ENCODE results near the gene CFAP58. TPM values are rescaled to one million over a fixed set of nuclear protein-coding genes. Genes with fewer than 3 reads are reported as not detected.

The CFAP58 gene
- total RNA-seq, 1 experiment from 2014 or later = not detected

- Mint-ChIP-seq H3K27me3 (ENCODE audit: unreplicated experiment) (peaks cover 15% of the 10 kb centered on the region), H3K27ac (ENCODE audit: unreplicated experiment) (no peak overlapping the region), H3K4me1 (ENCODE audit: low read depth, unreplicated experiment) (peaks cover 11% of the 10 kb centered on the region), H3K4me3 (ENCODE audit: low read depth, unreplicated experiment) (no peak overlapping the region), H3K9me3 (ENCODE audit: low read depth, unreplicated experiment) (no peaks in the 10 kb centered on the region), H3K36me3 (ENCODE audit: insufficient read depth, unreplicated experiment) (no peaks in the 10 kb centered on the region)
- no peak for TF ChIP-seq CTCF (IDR thresholded peaks at IDR 0.05; ENCODE audit: unreplicated experiment)
- BruUV-seq (replicated peaks) = no TSS peak
- intact Hi-C loops (cut with micrococcal nuclease; ENCODE audit: unreplicated experiment) = no loop called here
- DNase-seq = no peak
- CTCF ChIA-PET = no interaction called here
Observed at GRCh38 chr10:104317269-104317710, 36.3 kb upstream of the CFAP58 start.

- no peaks in the 10 kb centered on the region for H3K36me3 Mint-ChIP-seq (ENCODE audit: insufficient read depth, unreplicated experiment)
- DNase-seq = no peak
- peaks cover 11% of the 10 kb centered on the region for H3K4me1 Mint-ChIP-seq (ENCODE audit: low read depth, unreplicated experiment)
- no peak overlapping the region for H3K4me3 Mint-ChIP-seq (ENCODE audit: low read depth, unreplicated experiment)
- no peaks in the 10 kb centered on the region for H3K9me3 Mint-ChIP-seq (ENCODE audit: low read depth, unreplicated experiment)
- no peak for TF ChIP-seq CTCF (IDR thresholded peaks at IDR 0.05; ENCODE audit: unreplicated experiment)
- no TSS peak for BruUV-seq (replicated peaks)
- H3K27me3 Mint-ChIP-seq (ENCODE audit: unreplicated experiment) = peaks cover 15% of the 10 kb centered on the region
- intact Hi-C loops (cut with micrococcal nuclease; ENCODE audit: unreplicated experiment) = no loop called here
- H3K27ac Mint-ChIP-seq (ENCODE audit: unreplicated experiment) = no peak overlapping the region
- CTCF ChIA-PET = no interaction called here
Observed at GRCh38 chr10:104317726-104318299, 35.8 kb upstream of the CFAP58 start.

GRCh38 chr10:104318326-104318725, 35.3 kb upstream of the CFAP58 start:
- CTCF ChIA-PET = no interaction called here
- no peak for TF ChIP-seq CTCF (IDR thresholded peaks at IDR 0.05; ENCODE audit: unreplicated experiment)
- H3K4me3 Mint-ChIP-seq (ENCODE audit: low read depth, unreplicated experiment) = no peak overlapping the region
- H3K27ac Mint-ChIP-seq (ENCODE audit: unreplicated experiment) = no peak overlapping the region
- no TSS peak for BruUV-seq (replicated peaks)
- H3K9me3 Mint-ChIP-seq (ENCODE audit: low read depth, unreplicated experiment) = no peaks in the 10 kb centered on the region
- DNase-seq = no peak
- intact Hi-C loops (cut with micrococcal nuclease; ENCODE audit: unreplicated experiment) = no loop called here
- peaks cover 11% of the 10 kb centered on the region for H3K4me1 Mint-ChIP-seq (ENCODE audit: low read depth, unreplicated experiment)
- no peaks in the 10 kb centered on the region for H3K36me3 Mint-ChIP-seq (ENCODE audit: insufficient read depth, unreplicated experiment)
- H3K27me3 Mint-ChIP-seq (ENCODE audit: unreplicated experiment) = peaks cover 15% of the 10 kb centered on the region

- BruUV-seq (replicated peaks) = no TSS peak
- no peaks in the 10 kb centered on the region for H3K36me3 Mint-ChIP-seq (ENCODE audit: insufficient read depth, unreplicated experiment)
- no peak overlapping the region for H3K27ac Mint-ChIP-seq (ENCODE audit: unreplicated experiment)
- TF ChIP-seq CTCF (IDR thresholded peaks at IDR 0.05; ENCODE audit: unreplicated experiment) = no peak
- DNase-seq = no peak
- no peak overlapping the region for H3K4me3 Mint-ChIP-seq (ENCODE audit: low read depth, unreplicated experiment)
- peaks cover 15% of the 10 kb centered on the region for H3K27me3 Mint-ChIP-seq (ENCODE audit: unreplicated experiment)
- H3K4me1 Mint-ChIP-seq (ENCODE audit: low read depth, unreplicated experiment) = peaks cover 11% of the 10 kb centered on the region
- no peaks in the 10 kb centered on the region for H3K9me3 Mint-ChIP-seq (ENCODE audit: low read depth, unreplicated experiment)
- intact Hi-C loops (cut with micrococcal nuclease; ENCODE audit: unreplicated experiment) = no loop called here
- CTCF ChIA-PET = no interaction called here
Observed at GRCh38 chr10:104318810-104319741, 34.6 kb upstream of the CFAP58 start.

Data from Calu3 (cell line).